DOHH2 (cell line): ENCODE data around the gene ADCY3.

Experiments used
- H3F3A ChIP-seq: fragments of 200-600 bp; sonication (generic), shearing (Covaris generic); 2 replicates; pipeline ENCODE4 v1.6.0; 2016; ENCODE audit warnings: antibody characterized with exemption, mild to moderate bottlenecking; ENCODE audit not compliant: control insufficient read depth, insufficient read depth
- H3K27ac ChIP-seq: fragments of 200-600 bp; sonication (generic); 2 replicates; pipeline ENCODE4 v1.5.1; 2014; ENCODE audit warnings: low read depth, mild to moderate bottlenecking, low read length, moderate library complexity
- H3K27me3 ChIP-seq: fragments of 200-600 bp; sonication (generic); 2 replicates; pipeline ENCODE4 v1.6.1; 2014; ENCODE audit warnings: mild to moderate bottlenecking, low read length, mixed read lengths; ENCODE audit not compliant: control insufficient read depth
- H3K36me3 ChIP-seq: fragments of 200-600 bp; sonication (generic); 2 replicates; pipeline ENCODE4 v1.6.1; 2014; ENCODE audit warnings: mild to moderate bottlenecking, low read length, moderate library complexity, mixed read lengths; ENCODE audit not compliant: control insufficient read depth
- H3K4me1 ChIP-seq: fragments of 200-600 bp; sonication (generic); 2 replicates; pipeline ENCODE4 v1.6.1; 2014; ENCODE audit warnings: mild to moderate bottlenecking, low read length, mixed read lengths; ENCODE audit not compliant: control insufficient read depth
- H3K4me2 ChIP-seq: fragments of 200-600 bp; sonication (generic); 2 replicates; pipeline ENCODE4 v1.6.0; 2014; ENCODE audit warnings: mild to moderate bottlenecking, low read length, moderate library complexity
- H3K4me3 ChIP-seq: fragments of 200-600 bp; sonication (generic); 2 replicates; pipeline ENCODE4 v1.5.1; 2014; ENCODE audit warnings: mild to moderate bottlenecking, low read length, mixed read lengths
- H3K79me2 ChIP-seq: fragments of 200-600 bp; sonication (generic); 2 replicates; pipeline ENCODE4 v1.6.1; 2014; ENCODE audit warnings: mild to moderate bottlenecking, low read length, mixed read lengths; ENCODE audit not compliant: control insufficient read depth
- H3K9me2 ChIP-seq: fragments of 200-600 bp; sonication (generic); replicated peaks from 2 replicates; pipeline ENCODE4 v1.6.1; 2014; ENCODE audit warnings: mild to moderate bottlenecking, low read length, mixed read lengths; ENCODE audit not compliant: control insufficient read depth
- H3K9me3 ChIP-seq: fragments of 200-600 bp; sonication (generic); 2 replicates; pipeline ENCODE4 v1.6.1; 2014; ENCODE audit warnings: antibody characterized with exemption, low read length, mixed read lengths; ENCODE audit not compliant: control insufficient read depth, insufficient read depth
- H4K20me1 ChIP-seq: fragments of 200-600 bp; sonication (generic); 2 replicates; pipeline ENCODE4 v1.6.0; 2014; ENCODE audit warnings: low read depth, mild to moderate bottlenecking, antibody characterized with exemption, low read length, moderate library complexity; ENCODE audit not compliant: control insufficient read depth, insufficient read depth
- CTCF ChIP-seq: fragments of 200-600 bp; sonication (generic); IDR thresholded peaks from one replicate; pipeline ENCODE4 v1.5.1; 2014; ENCODE audit warnings: antibody characterized with exemption, mild to moderate bottlenecking, low read depth, low read length; ENCODE audit not compliant: poor library complexity, severe bottlenecking
- EZH2phosphoT487 ChIP-seq: fragments of 200-600 bp; sonication (generic); IDR thresholded peaks from 2 replicates; pipeline ENCODE4 v1.6.1; 2017; ENCODE audit warnings: borderline replicate concordance, mild to moderate bottlenecking, antibody characterized with exemption, low read length, moderate library complexity, mixed read lengths

The ADCY3 gene

GRCh38 chr2:24950102-24950501 is 30.1 kb upstream of the ADCY3 start:
- no peaks in the 10 kb centered on the region for H3K9me3 ChIP-seq
- no peak for TF ChIP-seq EZH2phosphoT487
- TF ChIP-seq CTCF: no peak
- H3K9me2 ChIP-seq: no peaks in the 10 kb centered on the region
- H4K20me1 ChIP-seq: no peaks in the 10 kb centered on the region
- no peak overlapping the region for H3K4me2 ChIP-seq
- no peaks in the 10 kb centered on the region for H3K27me3 ChIP-seq
- H3K79me2 ChIP-seq: no peaks in the 10 kb centered on the region
- peaks cover under 1% of the 10 kb centered on the region; the same call in 1 of the 2 replicates for H3K4me1 ChIP-seq
- H3K36me3 ChIP-seq: peaks cover 79% of the 10 kb centered on the region
- no peaks in the 10 kb centered on the region for H3F3A ChIP-seq
- no peak overlapping the region for H3K4me3 ChIP-seq
- H3K27ac ChIP-seq: no peak overlapping the region

GRCh38 chr2:24948506-24948905 is 28.5 kb upstream of the ADCY3 start:
- TF ChIP-seq EZH2phosphoT487 (no peak), CTCF (no peak)
- Histone ChIP-seq H3F3A (peaks cover 2% of the 10 kb centered on the region; the same call in 1 of the 2 replicates), H3K79me2 (no peaks in the 10 kb centered on the region), H3K9me3 (no peaks in the 10 kb centered on the region), H3K4me1 (no peaks in the 10 kb centered on the region), H3K27ac (no peak overlapping the region), H4K20me1 (no peaks in the 10 kb centered on the region), H3K27me3 (no peaks in the 10 kb centered on the region), H3K9me2 (no peaks in the 10 kb centered on the region), H3K36me3 (peaks cover 67% of the 10 kb centered on the region), H3K4me2 (no peak overlapping the region), H3K4me3 (no peak overlapping the region)

- H3K4me2 ChIP-seq: no peak overlapping the region
- TF ChIP-seq EZH2phosphoT487 (no peak), CTCF (no peak)
- H3K4me1 ChIP-seq: no peaks in the 10 kb centered on the region
- no peaks in the 10 kb centered on the region for H3K79me2 ChIP-seq
- H3K9me2 ChIP-seq: no peaks in the 10 kb centered on the region
- no peaks in the 10 kb centered on the region for H4K20me1 ChIP-seq
- H3K27me3 ChIP-seq: no peaks in the 10 kb centered on the region
- H3K36me3 ChIP-seq: peaks cover 63% of the 10 kb centered on the region
- H3F3A ChIP-seq: peaks cover 2% of the 10 kb centered on the region; the same call in 1 of the 2 replicates
- no peak overlapping the region for H3K27ac ChIP-seq
- no peaks in the 10 kb centered on the region for H3K9me3 ChIP-seq
- H3K4me3 ChIP-seq: no peak overlapping the region
Measured at GRCh38 chr2:24947561-24948157, 27.6 kb upstream of the ADCY3 start.
